Caki2 (cell line): ENCODE data around the gene CELF2. TPM values are rescaled to one million over a fixed set of nuclear protein-coding genes. Genes with fewer than 3 reads are reported as not detected.

Source experiments
- DNase-seq: peaks from one replicate; pipeline ENCODE4 v3.0.0-alpha.2; 2015; ENCODE audit warnings: low read depth
- in situ Hi-C: cut with HindIII; loops from 2 replicates; pipeline ENCODE4 v1.10.0; 2016; ENCODE audit warnings: low sequenced_read_pairs, low pct_unique_long_range_greater_than_20kb, mixed read lengths
- total RNA-seq: library from RNA; depleted of rRNA; stranded (reverse); fragments of >200 nt; shearing (Covaris generic); gene quantifications from 2 replicates; pipeline ENCODE4 v1.2.3, GENCODE V29; 2014; ENCODE audit warnings: low replicate concordance

Gene CELF2
- total RNA-seq, 1 experiment from 2014 or later, result 0.10 TPM

DNA sequence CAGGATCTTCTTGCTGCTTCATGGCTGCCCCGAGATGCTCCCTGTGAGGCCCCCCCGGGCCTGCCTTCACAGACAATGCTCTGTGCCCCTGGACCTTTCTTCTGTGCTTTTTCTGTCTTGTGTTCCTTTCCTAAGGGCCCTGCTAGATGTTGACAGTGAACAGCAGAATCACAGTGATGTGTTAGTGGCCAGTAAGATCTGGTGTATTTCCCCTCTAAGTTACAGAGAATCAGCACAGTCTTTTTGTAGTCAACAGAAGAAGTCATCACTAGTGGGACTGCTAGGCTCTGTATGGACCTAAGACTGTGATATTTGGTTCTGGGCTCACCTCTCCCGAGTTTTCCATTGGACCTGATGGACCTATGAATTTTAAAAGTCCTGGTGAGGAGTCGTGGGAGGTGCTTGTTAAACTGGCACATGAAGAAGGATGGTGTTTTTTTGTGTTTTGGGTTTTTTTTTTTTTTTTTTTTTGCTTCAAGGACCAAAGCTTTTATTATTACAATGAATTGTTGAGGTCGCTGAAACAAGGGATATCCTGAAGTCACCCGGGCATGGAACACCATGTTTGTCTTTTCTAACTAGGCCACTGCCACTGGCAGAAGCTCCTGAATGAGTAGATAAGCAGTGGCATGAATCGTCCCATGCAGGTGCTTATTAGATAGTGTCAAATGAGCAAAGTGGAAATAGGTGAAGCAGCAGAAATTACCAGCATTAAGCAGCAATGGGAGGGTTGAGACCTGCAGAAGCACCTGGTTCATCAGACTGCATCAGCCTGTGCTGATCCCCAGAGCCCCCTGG is 194.8 kb downstream of the CELF2 start:
- in situ Hi-C loops, result no loop called here
- no peak for DNase-seq

DNA sequence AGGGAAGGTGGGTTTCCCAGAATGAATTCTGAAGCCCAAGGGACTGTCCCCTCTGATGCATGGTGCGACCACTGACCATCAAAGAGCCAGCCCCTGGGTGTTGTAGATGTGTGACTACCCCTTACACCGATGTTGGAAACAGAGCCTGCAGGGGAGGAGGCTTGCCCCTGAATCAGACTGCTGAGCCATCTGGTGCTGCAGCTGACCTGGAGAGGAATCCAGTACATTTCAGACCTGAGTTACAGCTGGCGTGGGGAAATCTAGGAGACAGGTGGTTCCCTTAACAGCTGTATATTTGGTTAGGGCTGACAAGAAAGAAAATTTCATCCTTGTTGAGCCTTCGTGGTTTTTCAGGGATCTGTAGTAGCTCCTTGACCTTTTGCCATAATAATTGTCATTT is 195.5 kb downstream of the CELF2 start:
- in situ Hi-C loops, result no loop called here
- DNase-seq, result no peak

DNA sequence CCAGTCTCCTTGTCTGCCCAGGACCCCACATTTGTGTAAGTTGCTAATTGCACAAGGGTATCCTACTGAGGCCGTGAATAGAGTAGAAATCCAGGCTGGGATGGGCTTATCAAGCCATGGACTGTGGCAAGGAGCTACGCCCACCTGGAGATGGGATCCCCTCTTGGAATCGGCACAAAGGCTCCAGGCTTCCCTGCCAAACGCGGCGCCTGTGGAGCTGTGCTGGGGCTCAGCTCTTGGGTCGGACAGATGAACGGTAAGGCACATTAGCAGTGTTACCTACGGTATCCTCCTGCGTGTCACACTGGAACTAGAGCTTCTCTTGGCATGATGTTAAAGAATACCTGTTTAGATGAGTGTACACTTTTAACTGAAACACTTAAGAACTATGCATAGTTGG is 196.7 kb downstream of the CELF2 start:
- DNase-seq, result no peak
- in situ Hi-C loops, result no loop called here

DNA sequence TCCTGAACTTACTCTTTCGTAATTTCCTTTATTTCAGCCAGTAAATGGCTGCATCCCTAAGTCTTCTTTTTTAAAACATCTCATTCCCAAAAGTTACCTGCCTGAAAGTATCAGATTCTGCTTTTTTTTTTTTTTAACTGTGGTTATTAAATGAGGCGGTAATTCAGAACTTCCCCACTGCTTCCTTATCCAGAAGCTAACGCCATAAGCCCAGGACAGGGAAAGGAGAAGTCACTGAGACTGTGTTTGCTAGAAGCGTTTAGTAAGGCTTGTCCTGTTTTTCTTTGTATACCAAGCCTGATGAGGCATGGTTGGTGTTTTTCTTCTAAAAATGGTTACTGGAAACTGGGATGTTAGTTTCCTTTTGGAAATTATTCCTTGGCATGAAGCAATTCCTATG is 197.8 kb downstream of the CELF2 start:
- no peak for DNase-seq
- in situ Hi-C loops, result no loop called here

DNA sequence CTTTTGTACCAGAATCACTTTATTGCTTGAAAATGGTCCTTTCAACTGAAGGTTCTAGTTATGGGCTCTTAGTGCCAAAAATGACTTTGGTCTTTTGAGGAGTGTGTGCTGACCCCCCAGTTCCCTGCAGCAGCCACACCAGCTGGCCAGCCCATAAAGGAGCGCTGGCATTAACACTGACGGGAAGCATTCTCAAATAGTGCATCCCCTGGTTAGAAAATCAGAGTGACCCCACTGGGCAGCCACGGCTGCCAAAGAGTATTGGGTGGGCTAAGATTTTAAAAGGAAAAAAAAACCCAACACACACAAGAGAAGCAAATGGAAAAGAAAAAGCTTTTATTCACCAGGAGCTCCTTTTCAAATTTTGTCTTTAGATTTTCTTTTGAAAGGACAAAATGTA is 199.8 kb downstream of the CELF2 start:
- in situ Hi-C loops, result no loop called here

GRCh38 chr10:11218395-11218794 is 200.7 kb downstream of the CELF2 start:
- in situ Hi-C loops, result no loop called here

More for the DNA sequence above, 199.8 kb downstream of the CELF2 start:
- no peak for DNase-seq

GRCh38 chr10:11219431-11219830 is 201.8 kb downstream of the CELF2 start:
- in situ Hi-C loops, result no loop called here

More at GRCh38 chr10:11218395-11218794, 200.7 kb downstream of the CELF2 start:
- DNase-seq, result no peak

GRCh38 chr10:11223081-11223480 is 205.4 kb downstream of the CELF2 start:
- in situ Hi-C loops, result no loop called here
- no peak for DNase-seq

More at GRCh38 chr10:11219431-11219830, 201.8 kb downstream of the CELF2 start:
- DNase-seq, result no peak

DNA sequence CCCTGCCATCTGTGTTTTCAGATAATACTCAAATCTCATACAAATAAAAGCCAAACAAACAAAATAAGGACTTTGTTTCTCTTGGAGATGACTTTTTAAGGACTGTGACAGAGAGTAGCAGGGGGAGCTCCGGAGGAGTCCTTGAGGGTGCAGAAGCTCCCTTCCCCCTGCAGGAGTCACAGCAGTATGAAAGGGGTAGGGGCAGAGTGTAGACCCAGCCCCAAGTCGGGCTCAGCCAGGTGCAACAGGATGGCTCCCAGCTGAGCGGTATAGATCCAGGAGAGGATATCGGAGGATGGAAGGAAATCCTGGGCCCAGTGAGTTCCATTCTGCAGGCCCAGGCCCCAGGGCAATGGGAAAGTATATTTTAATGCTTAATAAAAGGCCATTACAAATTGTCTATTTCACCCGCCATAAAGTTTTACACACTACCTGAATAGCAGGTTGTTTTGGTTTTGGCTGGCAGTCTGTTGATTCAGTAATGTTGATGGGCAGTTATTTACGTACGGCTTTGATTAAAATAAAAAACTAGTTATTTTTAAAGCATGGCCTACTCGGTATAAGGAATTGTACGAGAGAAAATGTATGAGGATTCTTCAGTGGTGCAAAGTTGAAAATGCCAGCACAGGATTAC is 206.0 kb downstream of the CELF2 start:
- in situ Hi-C loops, result no loop called here
- DNase-seq, result no peak

DNA sequence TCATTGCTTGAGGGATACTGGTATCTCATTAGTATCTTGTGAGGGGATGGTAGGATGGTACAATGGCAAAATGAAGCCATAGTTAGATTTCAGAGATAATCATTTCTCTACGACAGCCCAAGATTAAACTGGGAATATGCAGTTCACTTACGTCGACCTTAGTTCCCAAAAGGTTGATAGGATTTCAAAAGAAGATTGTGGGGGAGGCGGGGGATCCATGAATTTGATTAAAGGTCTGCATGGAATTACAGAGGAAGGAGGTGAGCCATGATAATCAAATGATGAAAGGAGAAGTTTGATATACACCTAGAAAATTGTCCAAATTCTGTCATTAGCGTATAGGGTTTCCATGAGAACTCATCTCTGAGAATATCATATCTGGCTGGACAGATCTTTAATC is 206.6 kb downstream of the CELF2 start:
- in situ Hi-C loops, result no loop called here
- DNase-seq, result no peak

DNA sequence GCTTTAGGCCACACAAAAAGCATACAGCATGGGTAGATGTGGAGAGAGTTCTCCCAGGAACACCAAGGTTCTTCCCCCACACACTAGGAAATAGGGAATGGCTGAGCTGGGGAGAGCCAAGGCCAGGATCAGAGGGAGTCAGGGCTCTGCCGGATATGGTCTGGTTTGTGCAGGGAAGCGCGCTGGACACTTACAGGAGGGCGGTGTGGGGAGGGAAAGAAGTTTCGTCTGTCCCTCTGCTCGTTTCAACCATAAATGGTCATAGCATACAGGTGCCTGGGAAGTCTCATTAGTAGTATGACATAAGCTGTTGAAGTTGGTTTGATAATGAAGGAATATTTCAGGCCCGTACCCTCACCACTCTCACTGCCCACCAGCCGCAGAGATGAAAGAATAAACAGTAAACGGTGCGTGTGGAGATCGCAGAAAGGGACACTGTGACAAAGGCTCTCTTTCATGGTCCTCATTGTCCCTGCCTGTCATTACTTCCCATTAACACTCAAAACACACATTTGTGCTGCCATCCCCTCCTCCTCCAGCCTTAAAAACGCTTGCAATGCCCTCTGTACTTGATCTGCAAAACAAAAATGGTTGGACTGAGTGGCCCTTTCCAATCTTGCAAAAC is 207.2 kb downstream of the CELF2 start:
- in situ Hi-C loops, result no loop called here
- DNase-seq, result no peak

GRCh38 chr10:11225935-11226334 is 208.3 kb downstream of the CELF2 start:
- in situ Hi-C loops, result no loop called here

DNA sequence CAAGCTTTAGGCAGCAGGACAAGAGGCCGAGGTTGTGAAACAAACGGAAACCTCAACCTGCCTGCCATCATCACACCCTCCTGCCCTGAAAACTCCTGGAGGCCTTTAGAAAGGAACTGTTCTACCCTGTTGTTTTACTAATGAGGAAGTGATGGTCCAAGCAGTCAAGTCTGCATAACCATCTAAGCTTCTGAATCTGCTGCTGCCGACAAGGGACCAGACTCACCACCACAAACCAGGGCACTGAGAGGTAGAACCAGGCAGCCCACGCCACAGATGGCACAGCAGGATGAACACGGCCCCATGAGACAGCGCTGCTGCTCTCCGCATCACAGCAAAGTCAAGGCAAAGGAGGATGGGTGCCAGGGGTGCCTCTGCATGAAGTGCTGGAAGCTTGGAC is 209.4 kb downstream of the CELF2 start:
- in situ Hi-C loops, result no loop called here
- no peak for DNase-seq

More at GRCh38 chr10:11225935-11226334, 208.3 kb downstream of the CELF2 start:
- DNase-seq, result no peak

GRCh38 chr10:11229893-11230292 is 212.2 kb downstream of the CELF2 start:
- no peak for DNase-seq
- in situ Hi-C loops, result no loop called here

- DNase-seq, result no peak
- in situ Hi-C loops, result no loop called here
These were observed 213.0 kb downstream of the CELF2 start for GRCh38 chr10:11230498-11231167.

DNA sequence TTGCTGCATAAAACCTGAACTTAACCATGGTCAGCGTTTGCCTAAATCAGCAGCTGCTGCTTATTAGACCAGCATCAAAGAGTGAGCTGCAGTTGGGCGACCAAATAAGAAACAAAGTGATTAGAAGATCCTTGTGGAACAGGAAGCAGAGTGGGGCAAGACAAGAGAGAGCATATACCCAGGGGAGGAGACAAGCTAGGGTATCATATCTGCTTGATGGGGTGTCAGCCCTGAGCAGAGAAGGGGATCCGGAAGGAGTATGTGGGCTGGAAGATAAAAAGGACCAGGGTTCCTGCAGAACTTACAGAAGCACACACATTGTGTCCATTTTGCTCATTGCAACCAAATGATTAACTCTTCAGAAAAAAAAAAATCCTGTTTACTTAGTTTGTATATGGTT is 213.6 kb downstream of the CELF2 start:
- no peak for DNase-seq
- in situ Hi-C loops, result no loop called here

GRCh38 chr10:11232222-11232961 is 214.7 kb downstream of the CELF2 start:
- in situ Hi-C loops, result no loop called here
- DNase-seq, result no peak

DNA sequence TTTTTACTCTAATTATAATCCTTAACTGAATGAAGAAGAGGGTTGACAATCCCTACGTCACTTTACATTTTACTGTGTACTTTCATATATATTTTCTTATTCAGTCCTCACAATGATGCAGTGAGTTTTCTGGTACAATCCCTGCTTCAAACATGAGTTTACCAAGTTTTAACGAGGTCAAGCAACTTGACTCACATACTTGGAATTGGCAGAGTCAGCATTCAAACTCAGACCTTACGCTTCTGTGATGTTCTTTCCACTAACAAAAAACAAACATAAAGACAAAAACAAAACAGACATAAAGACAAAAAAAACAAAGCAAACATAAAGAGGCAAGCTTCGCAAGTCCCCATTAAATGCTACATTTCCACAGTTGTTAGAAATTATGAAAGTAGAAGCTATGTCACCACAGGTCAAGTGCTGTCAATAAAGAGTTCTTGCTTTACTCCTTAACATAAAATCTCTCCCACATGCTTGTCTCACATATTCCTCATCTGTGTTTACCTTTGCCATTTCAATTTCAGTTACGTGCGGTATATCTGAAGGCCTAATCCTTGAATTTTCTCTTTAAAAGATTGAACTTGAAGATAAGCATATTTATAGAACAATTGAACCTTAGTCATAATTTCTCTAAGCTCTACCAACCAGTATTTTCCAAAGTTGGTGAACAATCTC is 217.3 kb downstream of the CELF2 start:
- no peak for DNase-seq
- in situ Hi-C loops, result no loop called here
